ENCODE results near the gene PROM1.

The PROM1 gene

DNA sequence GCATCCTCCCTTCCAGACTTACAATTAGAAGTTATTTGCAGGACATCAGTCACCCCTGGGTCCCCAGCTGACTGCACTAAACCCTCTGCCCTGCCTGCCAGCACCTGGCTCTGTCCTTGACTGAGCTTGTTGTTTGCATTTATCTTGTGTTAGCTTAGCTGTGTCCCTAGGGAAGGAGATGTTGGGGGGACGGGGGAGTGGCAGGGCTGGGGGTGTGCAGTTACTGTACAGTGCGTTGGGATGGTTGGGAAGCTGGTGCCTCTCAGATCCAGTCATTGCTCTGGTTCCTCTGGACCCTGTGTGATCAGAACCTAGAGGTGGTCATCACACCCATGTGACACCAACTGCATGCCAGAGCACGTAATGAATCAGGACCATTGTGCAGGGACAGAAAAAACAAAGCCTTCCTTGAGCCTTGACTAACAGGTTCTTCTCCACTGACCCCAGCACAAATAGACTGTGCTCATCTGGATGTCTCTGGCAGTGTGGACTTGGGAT is 32.7 kb upstream of the PROM1 start:
- no peak for ATAC-seq (ENCODE audit: insufficient read depth, low read depth)
- no peak for DNase-seq
- no peak overlapping the region for H2AFZ ChIP-seq (ENCODE audit: low read depth, low read length)
- H3K79me2 ChIP-seq (ENCODE audit: insufficient read depth, low read length): no peaks in the 10 kb centered on the region
- H3K9me3 ChIP-seq (ENCODE audit: insufficient read depth, low read length, severe bottlenecking): no peaks in the 10 kb centered on the region
- H3K27me3 ChIP-seq (ENCODE audit: insufficient read depth, low read length, poor library complexity): no peaks in the 10 kb centered on the region
- H3K4me2 ChIP-seq (ENCODE audit: insufficient read depth, low read length): no peak overlapping the region
- H3K4me3 ChIP-seq (ENCODE audit: low read depth in 1 of 2, low read length in 2 of 2): no peak overlapping the region
- H3K9ac ChIP-seq (ENCODE audit: low read depth, low read length): no peak overlapping the region
- no peak overlapping the region for H3K27ac ChIP-seq (ENCODE audit: low read length)
- TF ChIP-seq EZH2 (IDR thresholded peaks at IDR 0.05; ENCODE audit: borderline replicate concordance, low read depth, low read length, severe bottlenecking): no peak
- TF ChIP-seq, protein P1, sequence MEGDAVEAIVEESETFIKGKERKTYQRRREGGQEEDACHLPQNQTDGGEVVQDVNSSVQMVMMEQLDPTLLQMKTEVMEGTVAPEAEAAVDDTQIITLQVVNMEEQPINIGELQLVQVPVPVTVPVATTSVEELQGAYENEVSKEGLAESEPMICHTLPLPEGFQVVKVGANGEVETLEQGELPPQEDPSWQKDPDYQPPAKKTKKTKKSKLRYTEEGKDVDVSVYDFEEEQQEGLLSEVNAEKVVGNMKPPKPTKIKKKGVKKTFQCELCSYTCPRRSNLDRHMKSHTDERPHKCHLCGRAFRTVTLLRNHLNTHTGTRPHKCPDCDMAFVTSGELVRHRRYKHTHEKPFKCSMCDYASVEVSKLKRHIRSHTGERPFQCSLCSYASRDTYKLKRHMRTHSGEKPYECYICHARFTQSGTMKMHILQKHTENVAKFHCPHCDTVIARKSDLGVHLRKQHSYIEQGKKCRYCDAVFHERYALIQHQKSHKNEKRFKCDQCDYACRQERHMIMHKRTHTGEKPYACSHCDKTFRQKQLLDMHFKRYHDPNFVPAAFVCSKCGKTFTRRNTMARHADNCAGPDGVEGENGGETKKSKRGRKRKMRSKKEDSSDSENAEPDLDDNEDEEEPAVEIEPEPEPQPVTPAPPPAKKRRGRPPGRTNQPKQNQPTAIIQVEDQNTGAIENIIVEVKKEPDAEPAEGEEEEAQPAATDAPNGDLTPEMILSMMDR (IDR thresholded peaks at IDR 0.05; ENCODE audit: borderline replicate concordance, extremely low read depth, low read length, poor library complexity, severe bottlenecking): no peak
- H3K4me1 ChIP-seq (ENCODE audit: insufficient read depth, low read length): no peaks in the 10 kb centered on the region
- no peaks in the 10 kb centered on the region for H3K36me3 ChIP-seq (ENCODE audit: insufficient read depth, low read length)
- H4K20me1 ChIP-seq (ENCODE audit: insufficient read depth, low read length): no peaks in the 10 kb centered on the region

DNA sequence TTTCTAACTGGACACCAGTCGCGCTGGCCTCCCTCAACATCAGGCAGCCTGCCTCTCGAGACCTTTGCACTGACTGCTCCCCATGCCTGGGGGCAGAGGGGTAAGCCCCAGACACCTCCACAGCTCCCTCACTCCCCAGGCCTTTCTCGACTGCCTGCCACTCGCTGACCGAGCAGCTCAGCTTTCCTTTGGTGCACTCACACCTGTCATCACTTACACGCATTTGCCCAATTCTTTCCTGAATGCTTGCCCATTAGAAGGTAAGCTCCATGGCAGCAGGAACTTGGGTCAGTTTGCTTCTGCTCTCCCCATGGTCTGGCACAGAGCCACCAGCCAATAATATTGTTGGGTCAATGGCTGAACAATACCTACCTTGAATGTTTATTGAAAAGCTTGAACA is 32.2 kb upstream of the PROM1 start:
- Histone ChIP-seq H4K20me1 (ENCODE audit: insufficient read depth, low read length) (no peaks in the 10 kb centered on the region), H3K9me3 (ENCODE audit: insufficient read depth, low read length, severe bottlenecking) (no peaks in the 10 kb centered on the region), H3K4me3 (ENCODE audit: low read depth in 1 of 2, low read length in 2 of 2) (no peak overlapping the region), H3K27ac (ENCODE audit: low read length) (no peak overlapping the region), H3K79me2 (ENCODE audit: insufficient read depth, low read length) (no peaks in the 10 kb centered on the region), H3K4me1 (ENCODE audit: insufficient read depth, low read length) (no peaks in the 10 kb centered on the region), H2AFZ (ENCODE audit: low read depth, low read length) (no peak overlapping the region), H3K27me3 (ENCODE audit: insufficient read depth, low read length, poor library complexity) (peaks cover 2% of the 10 kb centered on the region), H3K36me3 (ENCODE audit: insufficient read depth, low read length) (no peaks in the 10 kb centered on the region), H3K9ac (ENCODE audit: low read depth, low read length) (no peak overlapping the region), H3K4me2 (ENCODE audit: insufficient read depth, low read length) (no peak overlapping the region)
- DNase-seq (no peak), ATAC-seq (ENCODE audit: insufficient read depth, low read depth) (no peak)
- no peak for TF ChIP-seq EZH2 (IDR thresholded peaks at IDR 0.05; ENCODE audit: borderline replicate concordance, low read depth, low read length, severe bottlenecking)
- TF ChIP-seq, protein P1 (IDR thresholded peaks at IDR 0.05; ENCODE audit: borderline replicate concordance, extremely low read depth, low read length, poor library complexity, severe bottlenecking): no peak

DNA sequence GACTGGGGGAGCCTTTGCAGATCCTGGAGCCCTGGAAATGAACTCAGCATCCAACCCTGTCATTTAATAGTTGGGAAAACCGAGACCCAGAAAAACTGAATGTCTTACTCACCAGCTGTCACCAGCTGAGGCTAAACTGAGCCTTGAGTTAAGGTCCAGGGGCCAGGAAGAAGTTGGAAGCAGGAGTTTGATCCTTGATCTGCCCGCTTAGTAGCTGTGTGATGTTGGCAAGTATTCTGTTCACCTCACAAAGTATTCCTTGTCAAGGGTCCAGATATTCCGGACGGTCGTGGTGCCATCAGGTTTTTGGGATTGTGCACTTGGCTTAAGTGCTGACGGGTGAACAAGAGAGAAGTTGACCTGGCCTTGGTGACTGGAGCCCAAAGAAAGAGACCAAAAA is 30.7 kb upstream of the PROM1 start:
- no peaks in the 10 kb centered on the region for H4K20me1 ChIP-seq (ENCODE audit: insufficient read depth, low read length)
- no peak overlapping the region for H3K4me2 ChIP-seq (ENCODE audit: insufficient read depth, low read length)
- H3K9me3 ChIP-seq (ENCODE audit: insufficient read depth, low read length, severe bottlenecking): no peaks in the 10 kb centered on the region
- H3K27me3 ChIP-seq (ENCODE audit: insufficient read depth, low read length, poor library complexity): peaks cover 4% of the 10 kb centered on the region
- H3K36me3 ChIP-seq (ENCODE audit: insufficient read depth, low read length): no peaks in the 10 kb centered on the region
- TF ChIP-seq, protein P1 (IDR thresholded peaks at IDR 0.05; ENCODE audit: borderline replicate concordance, extremely low read depth, low read length, poor library complexity, severe bottlenecking): no peak
- TF ChIP-seq EZH2 (IDR thresholded peaks at IDR 0.05; ENCODE audit: borderline replicate concordance, low read depth, low read length, severe bottlenecking): no peak
- no peaks in the 10 kb centered on the region for H3K79me2 ChIP-seq (ENCODE audit: insufficient read depth, low read length)
- H2AFZ ChIP-seq (ENCODE audit: low read depth, low read length): no peak overlapping the region
- no peak overlapping the region for H3K27ac ChIP-seq (ENCODE audit: low read length)
- H3K4me3 ChIP-seq (ENCODE audit: low read depth in 1 of 2, low read length in 2 of 2): no peak overlapping the region
- no peaks in the 10 kb centered on the region for H3K4me1 ChIP-seq (ENCODE audit: insufficient read depth, low read length)
- DNase-seq (no peak), ATAC-seq (ENCODE audit: insufficient read depth, low read depth) (no peak)
- H3K9ac ChIP-seq (ENCODE audit: low read depth, low read length): no peak overlapping the region

DNA sequence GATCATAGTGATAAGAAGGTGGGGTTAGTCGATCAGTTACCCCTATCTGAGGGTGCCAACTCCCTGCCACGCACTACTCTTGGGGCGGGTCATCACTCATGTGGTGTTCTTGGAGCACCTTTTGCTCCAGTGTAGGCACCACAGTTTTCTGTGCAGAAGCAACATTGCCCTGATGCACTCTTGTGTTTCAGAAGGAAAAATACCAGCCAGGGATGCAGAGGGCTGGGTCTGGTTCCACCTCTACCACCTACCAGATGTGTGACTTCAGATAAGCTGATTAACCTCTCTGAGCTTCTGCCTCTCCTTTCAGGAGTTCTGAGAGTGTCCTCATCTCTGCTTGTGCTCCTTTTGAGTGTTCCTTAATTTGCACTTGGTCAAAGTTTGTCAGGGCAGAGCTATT is 29.9 kb upstream of the PROM1 start:
- DNase-seq (no peak), ATAC-seq (ENCODE audit: insufficient read depth, low read depth) (no peak)
- Histone ChIP-seq H3K4me1 (ENCODE audit: insufficient read depth, low read length) (no peaks in the 10 kb centered on the region), H3K4me2 (ENCODE audit: insufficient read depth, low read length) (no peak overlapping the region), H3K79me2 (ENCODE audit: insufficient read depth, low read length) (no peaks in the 10 kb centered on the region), H3K9ac (ENCODE audit: low read depth, low read length) (no peak overlapping the region), H4K20me1 (ENCODE audit: insufficient read depth, low read length) (no peaks in the 10 kb centered on the region), H3K36me3 (ENCODE audit: insufficient read depth, low read length) (no peaks in the 10 kb centered on the region), H2AFZ (ENCODE audit: low read depth, low read length) (no peak overlapping the region), H3K27me3 (ENCODE audit: insufficient read depth, low read length, poor library complexity) (peaks cover 4% of the 10 kb centered on the region), H3K27ac (ENCODE audit: low read length) (no peak overlapping the region), H3K4me3 (ENCODE audit: low read depth in 1 of 2, low read length in 2 of 2) (no peak overlapping the region), H3K9me3 (ENCODE audit: insufficient read depth, low read length, severe bottlenecking) (no peaks in the 10 kb centered on the region)
- no peak for TF ChIP-seq EZH2 (IDR thresholded peaks at IDR 0.05; ENCODE audit: borderline replicate concordance, low read depth, low read length, severe bottlenecking)
- TF ChIP-seq, protein P1 (IDR thresholded peaks at IDR 0.05; ENCODE audit: borderline replicate concordance, extremely low read depth, low read length, poor library complexity, severe bottlenecking): no peak

All from DND-41 (cell line).